Lung (tissue), 12 donors: ENCODE measurements around the gene RAD52. TPM values are rescaled to one million over a fixed set of nuclear protein-coding genes. Genes with fewer than 3 reads are reported as not detected.
A peak's percentile ranks its signal among the peaks of the same experiment; 100 is the strongest.

Experiments used
- ATAC-seq: fragments of 200-7000 bp; cut with Tn5 transposase; one replicate; pipeline ENCODE4 v1.9.1; 2020; ENCODE audit warnings: moderate number of reproducible peaks; ENCODE audit not compliant: insufficient read depth, low FRiP score
- DNase-seq, 3 donors: peaks; one replicate each; pipeline ENCODE4 v3.0.0-alpha.2; 2013 to 2017
- H3K27ac ChIP-seq, 2 donors: one replicate each; pipeline ENCODE4 v1.5.1; 2013; ENCODE audit warnings: mild to moderate bottlenecking in 2 of 2, moderate library complexity in 2 of 2, control low read depth in 1 of 2, inconsistent platforms in 1 of 2, low read depth in 1 of 2, low read length in 1 of 2
- H3K27me3 ChIP-seq, 3 donors: one replicate each; pipeline ENCODE4 v1.5.1; 2013; ENCODE audit warnings: low read length in 2 of 3; ENCODE audit not compliant: control insufficient read depth in 3 of 3, insufficient read depth in 3 of 3
- H3K36me3 ChIP-seq, 4 donors: one replicate each; pipeline ENCODE4 v1.5.1; 2013; ENCODE audit warnings: low read length in 4 of 4, mild to moderate bottlenecking in 1 of 4, moderate library complexity in 1 of 4; ENCODE audit not compliant: control insufficient read depth in 4 of 4, insufficient read depth in 4 of 4
- H3K4me1 ChIP-seq, 5 donors: one replicate each; pipeline ENCODE4 v1.5.1; 2013; ENCODE audit warnings: low read length in 5 of 5, mild to moderate bottlenecking in 2 of 5, moderate library complexity in 1 of 5; ENCODE audit not compliant: control insufficient read depth in 5 of 5, insufficient read depth in 5 of 5
- H3K4me3 ChIP-seq: one replicate; pipeline ENCODE4 v1.5.1; 2013; ENCODE audit warnings: mild to moderate bottlenecking, control low read depth, moderate library complexity
- H3K9ac ChIP-seq, 2 donors: one replicate each; pipeline ENCODE4 v1.5.1; 2013; ENCODE audit warnings: low read length in 2 of 2, control low read depth in 1 of 2; ENCODE audit not compliant: insufficient read depth in 1 of 2
- H3K9me3 ChIP-seq, 4 donors: one replicate each; pipeline ENCODE4 v1.5.1; 2013; ENCODE audit warnings: low read length in 3 of 4, mild to moderate bottlenecking in 1 of 4, moderate library complexity in 1 of 4; ENCODE audit not compliant: control insufficient read depth in 4 of 4, insufficient read depth in 3 of 4
- WGBS, 2 donors: extraction: QIAGEN DNeasy Blood & Tissue Kit; methylation state at CpG; one replicate each; pipeline ENCODE4 v1.1.7; 2013; 5-methylcytosine and 5-hydroxymethylcytosine counted together
- polyA plus RNA-seq, 2 donors: library from polyadenylated mRNA; stranded (reverse); fragments of 200-250 nt; gene quantifications; one replicate each; pipeline ENCODE4 v1.2.1, GENCODE V29; 2013
- total RNA-seq, 2 donors: library from RNA; depleted of rRNA in 1 of 2; stranded (reverse); fragments of >200 nt in 1 of 2; gene quantifications; one replicate each; pipeline ENCODE4 v1.2.1, GENCODE V29; 2014 to 2021
- TF ChIP-seq, protein P1 (sequence below): IDR thresholded peaks from 2 replicates; pipeline ENCODE4 v1.5.1; 2012; ENCODE audit warnings: mild to moderate bottlenecking; ENCODE audit errors: control extremely low read depth, extremely low read depth
- donor health status: control.
- donor health status: control.
- donor health status: Bipolar disorder and iron deficiency.
- donor health status: healthy.
- donor health status: DM: yes; HTN: yes; CAD: no.

Gene RAD52
- total and polyA plus RNA-seq, 4 donors = 4.3 to 36.8 (median 8.0) TPM

- peaks cover 31 to 54% (median 40%) of the 10 kb centered on the region in 4 donors for H3K36me3 ChIP-seq
- TF ChIP-seq, protein P1, sequence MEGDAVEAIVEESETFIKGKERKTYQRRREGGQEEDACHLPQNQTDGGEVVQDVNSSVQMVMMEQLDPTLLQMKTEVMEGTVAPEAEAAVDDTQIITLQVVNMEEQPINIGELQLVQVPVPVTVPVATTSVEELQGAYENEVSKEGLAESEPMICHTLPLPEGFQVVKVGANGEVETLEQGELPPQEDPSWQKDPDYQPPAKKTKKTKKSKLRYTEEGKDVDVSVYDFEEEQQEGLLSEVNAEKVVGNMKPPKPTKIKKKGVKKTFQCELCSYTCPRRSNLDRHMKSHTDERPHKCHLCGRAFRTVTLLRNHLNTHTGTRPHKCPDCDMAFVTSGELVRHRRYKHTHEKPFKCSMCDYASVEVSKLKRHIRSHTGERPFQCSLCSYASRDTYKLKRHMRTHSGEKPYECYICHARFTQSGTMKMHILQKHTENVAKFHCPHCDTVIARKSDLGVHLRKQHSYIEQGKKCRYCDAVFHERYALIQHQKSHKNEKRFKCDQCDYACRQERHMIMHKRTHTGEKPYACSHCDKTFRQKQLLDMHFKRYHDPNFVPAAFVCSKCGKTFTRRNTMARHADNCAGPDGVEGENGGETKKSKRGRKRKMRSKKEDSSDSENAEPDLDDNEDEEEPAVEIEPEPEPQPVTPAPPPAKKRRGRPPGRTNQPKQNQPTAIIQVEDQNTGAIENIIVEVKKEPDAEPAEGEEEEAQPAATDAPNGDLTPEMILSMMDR = no peak
- 84 to 85% methylated on average over 7 of the region's 7 CpGs for WGBS, 2 donors
Measured at GRCh38 chr12:912466-913235, 36.8 kb downstream of the RAD52 start.

GRCh38 chr12:911191-911826, 38.2 kb downstream of the RAD52 start:
- Histone ChIP-seq H3K27ac (no peak overlapping the region), H3K4me1 (peaks cover 0 to 12% (median 0%) of the 10 kb centered on the region in 5 donors), H3K36me3 (peaks cover 27 to 55% (median 40%) of the 10 kb centered on the region in 4 donors), H3K27me3 (no peaks in the 10 kb centered on the region), H3K9me3 (no peaks in the 10 kb centered on the region), H3K9ac (no peak overlapping the region), H3K4me3 (no peak overlapping the region)
- ATAC-seq = no peak
- WGBS, 2 donors = 37 to 54% methylated on average over 10 of the region's 10 CpGs
- DNase-seq = peak in 1 of 3 donors; percentile 14
- TF ChIP-seq, protein P1 = no peak

More at GRCh38 chr12:912466-913235, 36.8 kb downstream of the RAD52 start:
- Histone ChIP-seq H3K9ac (no peak overlapping the region), H3K9me3 (no peaks in the 10 kb centered on the region), H3K27me3 (no peaks in the 10 kb centered on the region), H3K27ac (no peak overlapping the region), H3K4me1 (peaks cover 0 to 12% (median 0%) of the 10 kb centered on the region in 5 donors), H3K4me3 (no peak overlapping the region)
- ATAC-seq (no peak), DNase-seq (no peak)

DNA sequence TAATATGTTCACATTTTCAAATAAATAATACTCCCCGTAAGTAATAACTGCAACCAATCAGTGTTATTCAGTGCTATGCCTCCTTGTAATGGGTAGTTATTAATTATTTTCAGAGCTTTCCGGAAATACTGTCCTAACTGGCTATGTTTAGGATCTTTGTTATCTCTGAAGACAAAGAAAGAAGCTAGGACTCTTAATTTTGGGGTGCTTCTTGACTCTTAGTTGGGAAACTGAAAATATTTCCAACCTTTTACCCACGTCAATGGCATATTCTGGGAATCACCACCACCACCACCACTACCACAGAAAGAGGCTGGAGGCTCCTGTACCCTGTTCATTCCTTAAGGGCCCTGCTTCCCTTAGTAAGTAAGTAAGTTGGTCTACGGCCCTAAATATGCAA, 39.1 kb downstream of the RAD52 start:
- Histone ChIP-seq H3K4me3 (no peak overlapping the region), H3K27me3 (no peaks in the 10 kb centered on the region), H3K36me3 (peaks cover 32 to 57% (median 46%) of the 10 kb centered on the region in 4 donors), H3K9me3 (no peaks in the 10 kb centered on the region), H3K9ac (no peak overlapping the region), H3K27ac (no peak overlapping the region), H3K4me1 (peaks cover 0 to 12% (median 0%) of the 10 kb centered on the region in 5 donors)
- DNase-seq = no peak
- TF ChIP-seq, protein P1 = no peak
- 67 to 71% methylated on average over 4 of the region's 4 CpGs for WGBS, 2 donors
- no peak for ATAC-seq
